ENCODE results near the gene YIPF6. TPM values are rescaled to one million over a fixed set of nuclear protein-coding genes. Genes with fewer than 3 reads are reported as not detected.
A peak's percentile ranks its signal among the peaks of the same experiment; 100 is the strongest.
"Not testable (repeated sequence)": the region's sequence is repeated elsewhere in the genome, so short reads cannot be mapped to it uniquely, and the experiment has no call there.

YIPF6 gene
- total RNA-seq, 1 donor from 2014 or later: 20.5 TPM

DNA sequence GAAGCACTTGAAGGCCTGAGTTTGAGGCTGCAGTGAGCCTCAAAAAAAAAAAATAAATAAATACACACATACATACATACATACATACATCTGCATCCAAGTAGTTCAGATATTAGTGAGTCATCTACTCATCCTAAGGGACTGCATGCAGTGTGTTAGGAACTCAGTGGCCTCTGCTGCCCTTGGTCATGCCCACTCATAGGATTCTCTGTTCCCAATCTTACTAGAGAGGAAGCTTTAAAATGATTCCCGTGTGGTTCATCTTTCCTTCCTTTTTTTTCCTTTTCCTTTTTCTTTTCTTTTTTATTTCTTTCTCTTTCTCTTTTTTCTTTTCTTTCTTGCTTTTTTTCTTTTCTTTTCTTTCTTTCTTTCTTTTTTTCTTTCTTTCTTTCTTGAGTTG lies 10.9 kb upstream of the YIPF6 start:
- Mint-ChIP-seq H3K36me3 (ENCODE audit: low read depth) (no peaks in the 10 kb centered on the region), H3K9me3 (no peaks in the 10 kb centered on the region), H3K4me1 (ENCODE audit: low read depth) (no peaks in the 10 kb centered on the region), H3K27ac (no peak overlapping the region), H3K27me3 (ENCODE audit: insufficient read depth) (no peaks in the 10 kb centered on the region), H3K4me3 (no peak overlapping the region)
- no peak for DNase-seq (ENCODE audit: low spot score)
- intact Hi-C loops (cut with micrococcal nuclease): no loop called here

DNA sequence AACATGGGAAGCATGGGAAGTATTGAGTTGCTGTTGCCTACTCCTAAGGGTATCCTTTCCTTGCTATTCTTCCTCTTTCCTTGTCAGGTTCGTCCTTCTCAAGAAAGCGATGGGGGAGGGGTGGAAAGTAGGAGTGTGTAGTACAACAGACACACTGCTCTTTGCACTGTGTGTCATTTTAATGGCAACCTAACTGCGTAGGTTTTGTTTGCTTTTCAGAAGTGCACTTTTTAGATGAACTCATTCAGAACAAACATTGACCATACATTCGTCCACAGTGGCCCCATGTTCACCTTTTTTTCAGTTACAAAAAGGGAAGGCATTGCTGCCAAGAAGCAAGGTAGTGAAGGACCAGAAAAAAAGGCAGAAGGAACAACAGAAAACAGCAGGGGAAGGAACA lies 10.2 kb upstream of the YIPF6 start:
- Mint-ChIP-seq H3K27me3 (ENCODE audit: insufficient read depth) (no peaks in the 10 kb centered on the region), H3K4me3 (no peak overlapping the region), H3K9me3 (no peaks in the 10 kb centered on the region), H3K27ac (no peak overlapping the region), H3K36me3 (ENCODE audit: low read depth) (no peaks in the 10 kb centered on the region), H3K4me1 (ENCODE audit: low read depth) (no peaks in the 10 kb centered on the region)
- no peak for DNase-seq (ENCODE audit: low spot score)
- intact Hi-C loops (cut with micrococcal nuclease): no loop called here

DNA sequence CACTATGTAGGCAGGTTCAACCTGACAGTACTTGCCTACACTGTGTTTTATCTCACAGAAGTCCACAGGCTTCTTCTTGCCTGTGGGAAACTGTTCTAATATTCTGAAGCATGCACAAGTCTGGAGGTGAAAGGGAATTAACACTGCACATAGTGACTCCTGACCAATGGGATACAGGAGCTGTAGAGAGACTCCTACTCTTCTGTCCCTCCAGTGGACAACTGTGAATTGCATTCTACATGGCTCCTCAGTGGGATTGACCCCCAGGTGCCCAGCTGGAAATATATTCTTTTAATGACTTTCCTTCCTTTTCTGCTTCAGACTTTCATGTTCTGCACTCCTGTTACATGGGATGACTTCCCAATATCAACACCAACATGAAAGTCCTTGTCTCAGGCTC lies 8.2 kb upstream of the YIPF6 start:
- Mint-ChIP-seq H3K4me3 (no peak overlapping the region), H3K9me3 (no peaks in the 10 kb centered on the region), H3K27ac (no peak overlapping the region), H3K36me3 (ENCODE audit: low read depth) (no peaks in the 10 kb centered on the region), H3K27me3 (ENCODE audit: insufficient read depth) (no peaks in the 10 kb centered on the region), H3K4me1 (ENCODE audit: low read depth) (no peaks in the 10 kb centered on the region)
- no peak for DNase-seq (ENCODE audit: low spot score)
- intact Hi-C loops (cut with micrococcal nuclease): no loop called here

- Mint-ChIP-seq H3K27ac (no peak overlapping the region), H3K4me3 (no peak overlapping the region), H3K9me3 (no peaks in the 10 kb centered on the region), H3K27me3 (ENCODE audit: insufficient read depth) (no peaks in the 10 kb centered on the region), H3K36me3 (ENCODE audit: low read depth) (no peaks in the 10 kb centered on the region), H3K4me1 (ENCODE audit: low read depth) (no peaks in the 10 kb centered on the region)
- intact Hi-C loops (cut with micrococcal nuclease): no loop called here
- DNase-seq (ENCODE audit: low spot score): no peak
These were observed 6.3 kb upstream of the YIPF6 start for GRCh38 chrX:68492583-68492982.

DNA sequence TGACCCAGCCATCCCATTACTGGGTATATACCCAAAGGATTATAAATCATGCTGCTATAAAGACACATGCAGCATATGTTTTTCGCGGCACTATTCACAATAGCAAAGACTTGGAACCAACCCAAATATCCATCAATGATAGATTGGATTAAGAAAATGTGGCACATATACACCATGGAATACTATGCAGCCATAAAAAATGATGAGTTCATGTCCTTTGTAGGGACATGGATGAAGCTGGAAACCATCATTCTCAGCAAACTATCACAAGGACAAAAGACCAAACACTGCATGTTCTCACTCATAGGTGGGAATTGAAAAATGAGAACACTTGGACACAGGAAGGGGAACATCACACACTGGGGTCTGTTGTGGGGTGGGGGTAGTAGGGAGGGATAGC lies 5.1 kb upstream of the YIPF6 start:
- DNase-seq (ENCODE audit: low spot score); H3K9me3 Mint-ChIP-seq; H3K36me3 Mint-ChIP-seq (ENCODE audit: low read depth); H3K27me3 Mint-ChIP-seq (ENCODE audit: insufficient read depth); H3K4me3 Mint-ChIP-seq; H3K4me1 Mint-ChIP-seq (ENCODE audit: low read depth); H3K27ac Mint-ChIP-seq; intact Hi-C loops (cut with micrococcal nuclease): not testable (repeated sequence)

DNA sequence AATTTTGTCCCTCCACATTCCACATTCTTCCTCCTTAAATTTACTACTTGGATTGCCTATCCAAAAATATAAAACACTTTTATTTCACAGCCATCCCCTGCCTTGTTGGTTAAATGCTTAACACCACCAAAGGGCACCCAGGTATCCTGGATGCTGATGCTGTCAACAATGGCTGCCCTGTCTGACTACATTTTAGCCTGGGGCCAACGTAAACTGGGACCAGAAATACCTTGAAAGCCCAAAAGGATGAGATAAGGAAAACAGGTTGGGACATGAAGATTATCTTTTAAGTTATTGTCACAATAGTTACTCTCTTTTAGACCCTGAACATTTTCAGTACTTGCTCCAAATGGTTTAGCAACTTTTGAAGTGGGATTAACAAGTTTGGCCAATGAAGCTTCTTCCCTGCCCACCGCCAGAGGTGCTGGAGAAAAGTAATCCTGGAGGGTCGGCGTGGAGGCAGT lies 775 bp upstream of the YIPF6 start:
- H3K4me3 Mint-ChIP-seq: peak overlapping the region; percentile 90
- H3K4me1 Mint-ChIP-seq (ENCODE audit: low read depth): peaks cover under 1% of the 10 kb centered on the region
- H3K27ac Mint-ChIP-seq: peak overlapping the region; percentile 96
- intact Hi-C loops (cut with micrococcal nuclease): loop anchor here (2.0 to 5.0 kb wide), 2 partner anchors 667 to 1634 kb away; partner anchors contain the start of genes IGBP1 and PJA1
- no peak for DNase-seq (ENCODE audit: low spot score)
- no peaks in the 10 kb centered on the region for H3K9me3 Mint-ChIP-seq
- peaks cover 2% of the 10 kb centered on the region for H3K36me3 Mint-ChIP-seq (ENCODE audit: low read depth)
- no peaks in the 10 kb centered on the region for H3K27me3 Mint-ChIP-seq (ENCODE audit: insufficient read depth)

- Mint-ChIP-seq H3K9me3 (no peaks in the 10 kb centered on the region), H3K4me3 (peak overlapping the region; percentile 90), H3K36me3 (ENCODE audit: low read depth) (peaks cover 6% of the 10 kb centered on the region), H3K27me3 (ENCODE audit: insufficient read depth) (no peaks in the 10 kb centered on the region), H3K4me1 (ENCODE audit: low read depth) (peaks cover 18% of the 10 kb centered on the region), H3K27ac (peak overlapping the region; percentile 96)
- intact Hi-C loops (cut with micrococcal nuclease): loop anchor here (2.0 to 5.0 kb wide), 5 partner anchors 72 to 1632 kb away; partner anchors contain the start of genes EFNB1, IGBP1 and PJA1
- DNase-seq (ENCODE audit: low spot score): no peak
These were observed 973 bp downstream of the YIPF6 start for GRCh38 chrX:68499543-68500504.

DNA sequence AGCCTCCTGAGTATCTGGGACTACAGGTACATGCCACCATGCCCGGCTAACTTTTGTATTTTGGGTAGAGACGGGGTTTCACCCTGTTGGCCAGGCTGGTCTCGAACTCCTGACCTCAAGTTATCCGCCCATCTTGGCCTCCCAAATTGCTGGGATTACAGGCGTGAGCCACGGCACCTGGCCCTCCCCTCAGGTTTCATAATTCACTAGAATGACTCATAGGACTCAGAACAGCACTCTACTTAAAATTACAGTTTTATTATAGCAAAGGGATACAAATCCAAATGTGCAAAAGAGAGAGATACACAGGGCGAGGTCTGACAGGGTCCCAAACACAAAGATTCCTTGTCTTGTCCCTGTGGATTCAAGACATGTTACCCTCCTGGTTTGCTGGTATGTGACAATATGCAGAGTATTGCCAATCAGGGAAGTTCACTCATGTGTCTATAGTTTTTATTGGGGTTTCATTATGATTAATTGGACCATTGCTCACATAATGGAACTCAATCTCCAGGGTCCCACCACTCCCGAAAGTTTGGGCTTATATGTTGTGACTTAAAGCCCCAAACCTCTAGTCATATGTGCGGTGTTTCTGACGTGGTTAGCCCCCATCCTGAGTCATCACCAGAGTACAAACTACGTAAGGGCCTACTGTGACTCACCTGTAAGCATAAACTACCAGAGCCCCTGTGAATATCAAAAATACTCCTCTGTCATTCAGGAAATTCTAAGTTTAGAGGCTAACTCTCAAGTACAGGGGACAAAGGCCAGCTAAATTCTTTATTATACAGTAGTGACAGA lies 5.2 kb downstream of the YIPF6 start:
- H3K27ac Mint-ChIP-seq: peak overlapping the region; percentile 67
- peaks cover 9% of the 10 kb centered on the region for H3K36me3 Mint-ChIP-seq (ENCODE audit: low read depth)
- H3K27me3 Mint-ChIP-seq (ENCODE audit: insufficient read depth): no peaks in the 10 kb centered on the region
- peaks cover 38% of the 10 kb centered on the region for H3K4me1 Mint-ChIP-seq (ENCODE audit: low read depth)
- no peak overlapping the region for H3K4me3 Mint-ChIP-seq
- intact Hi-C loops (cut with micrococcal nuclease): loop anchor here (5.0 kb wide), 3 partner anchors 68 to 323 kb away; partner anchors contain the start of gene EFNB1
- H3K9me3 Mint-ChIP-seq: no peaks in the 10 kb centered on the region
- DNase-seq (ENCODE audit: low spot score): peak; percentile 8

DNA sequence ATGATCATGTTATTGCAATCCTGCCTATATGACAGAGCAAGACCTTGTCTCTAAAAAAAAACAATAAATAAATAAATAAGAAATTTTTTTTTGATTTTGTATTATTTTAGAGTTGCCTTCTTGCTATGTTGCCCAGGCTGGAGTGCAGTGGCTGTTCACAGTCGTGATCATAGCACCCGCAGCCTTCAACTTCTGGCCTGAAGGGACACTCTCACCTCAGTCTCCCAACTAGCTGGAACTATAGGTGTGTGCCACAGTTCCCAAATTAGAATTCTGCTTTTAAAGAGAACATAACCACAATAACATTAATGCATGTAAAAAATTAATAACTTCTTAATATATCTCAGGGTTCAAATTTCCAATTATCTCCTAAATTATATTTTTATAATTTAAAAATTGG lies 7.8 kb downstream of the YIPF6 start:
- intact Hi-C loops (cut with micrococcal nuclease): no loop called here
- Mint-ChIP-seq H3K27me3 (ENCODE audit: insufficient read depth) (no peaks in the 10 kb centered on the region), H3K36me3 (ENCODE audit: low read depth) (peaks cover 12% of the 10 kb centered on the region), H3K4me3 (no peak overlapping the region), H3K27ac (no peak overlapping the region), H3K9me3 (no peaks in the 10 kb centered on the region), H3K4me1 (ENCODE audit: low read depth) (peaks cover 43% of the 10 kb centered on the region)
- DNase-seq (ENCODE audit: low spot score): no peak

- H3K4me3 Mint-ChIP-seq: no peak overlapping the region
- H3K4me1 Mint-ChIP-seq (ENCODE audit: low read depth): peaks cover 35% of the 10 kb centered on the region
- H3K36me3 Mint-ChIP-seq (ENCODE audit: low read depth): peaks cover 8% of the 10 kb centered on the region
- no peaks in the 10 kb centered on the region for H3K27me3 Mint-ChIP-seq (ENCODE audit: insufficient read depth)
- no peak for DNase-seq (ENCODE audit: low spot score)
- intact Hi-C loops (cut with micrococcal nuclease): no loop called here
- peak overlapping the region; percentile 81 for H3K27ac Mint-ChIP-seq
- no peaks in the 10 kb centered on the region for H3K9me3 Mint-ChIP-seq
These were observed 9.9 kb downstream of the YIPF6 start for GRCh38 chrX:68508799-68509198.

DNA sequence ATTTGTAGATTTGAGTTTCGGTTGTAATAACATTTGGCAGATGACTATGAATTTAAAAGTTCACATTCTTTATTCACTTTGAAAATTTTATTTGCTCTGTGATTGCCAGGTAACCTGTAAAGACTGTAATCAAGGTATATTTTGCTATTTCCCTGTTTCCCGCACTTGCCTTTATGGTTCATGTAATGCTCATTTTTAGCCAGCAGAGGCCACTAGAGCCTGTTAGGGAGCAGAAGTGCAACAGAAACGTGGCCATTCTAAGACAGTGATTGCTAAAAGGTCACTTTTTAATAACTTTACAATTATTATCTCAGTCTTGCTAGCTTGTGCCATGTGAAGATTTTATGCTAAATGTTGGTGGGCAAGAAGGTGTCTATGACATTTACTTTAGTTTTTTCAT lies 12.4 kb downstream of the YIPF6 start:
- no peaks in the 10 kb centered on the region for H3K9me3 Mint-ChIP-seq
- no peaks in the 10 kb centered on the region for H3K27me3 Mint-ChIP-seq (ENCODE audit: insufficient read depth)
- peaks cover 12% of the 10 kb centered on the region for H3K4me1 Mint-ChIP-seq (ENCODE audit: low read depth)
- no peak overlapping the region for H3K27ac Mint-ChIP-seq
- intact Hi-C loops (cut with micrococcal nuclease): loop anchor here (1.0 to 5.0 kb wide), 3 partner anchors 200 to 776 kb away; no protein-coding TSS in a partner anchor
- no peak for DNase-seq (ENCODE audit: low spot score)
- peaks cover 4% of the 10 kb centered on the region for H3K36me3 Mint-ChIP-seq (ENCODE audit: low read depth)
- no peak overlapping the region for H3K4me3 Mint-ChIP-seq

GRCh38 chrX:68524680-68525079 lies 25.8 kb downstream of the YIPF6 start:
- H3K4me3 Mint-ChIP-seq; DNase-seq (ENCODE audit: low spot score); H3K27me3 Mint-ChIP-seq (ENCODE audit: insufficient read depth); H3K4me1 Mint-ChIP-seq (ENCODE audit: low read depth); H3K9me3 Mint-ChIP-seq; intact Hi-C loops (cut with micrococcal nuclease); H3K27ac Mint-ChIP-seq: not testable (repeated sequence)
- peaks cover 53% of the 10 kb centered on the region for H3K36me3 Mint-ChIP-seq (ENCODE audit: low read depth)

Data from activated T-helper 1 cell treated with anti-CD3 and anti-CD28 coated beads, Interleukin-12 subunit alpha, Interleukin-12 subunit beta, Interleukin-2, Interleukin-4 antibody, amounts not matched to agents 30 ng/mL and 10 ng/mL and 1 ng/mL, durations not matched to agents 14 hours and 24 hours and 36 hours (primary cell).